Osteocyte (in vitro differentiated cells): ENCODE data around the gene UBXN10. TPM values are rescaled to one million over a fixed set of nuclear protein-coding genes. Genes with fewer than 3 reads are reported as not detected.

Experiments
- DNase-seq: peaks from one replicate; pipeline ENCODE4 v3.0.0; 2021; ENCODE audit warnings: mixed read lengths; ENCODE audit not compliant: unreplicated experiment; ENCODE audit errors: extremely low spot score
- H3K27ac Mint-ChIP-seq: one replicate; pipeline ENCODE4 v1.8.0; 2021; ENCODE audit warnings: mild to moderate bottlenecking, mixed read lengths; ENCODE audit not compliant: unreplicated experiment
- H3K27me3 Mint-ChIP-seq: one replicate; pipeline ENCODE4 v1.8.0; 2021; ENCODE audit warnings: mixed read lengths; ENCODE audit not compliant: unreplicated experiment
- H3K36me3 Mint-ChIP-seq: one replicate; pipeline ENCODE4 v1.8.0; 2021; ENCODE audit warnings: mixed read lengths; ENCODE audit not compliant: unreplicated experiment
- H3K4me1 Mint-ChIP-seq: one replicate; pipeline ENCODE4 v1.8.0; 2021; ENCODE audit warnings: mixed read lengths; ENCODE audit not compliant: unreplicated experiment
- H3K4me3 Mint-ChIP-seq: one replicate; pipeline ENCODE4 v1.8.0; 2021; ENCODE audit warnings: mild to moderate bottlenecking, moderate library complexity, mixed read lengths; ENCODE audit not compliant: unreplicated experiment
- H3K9me3 Mint-ChIP-seq: one replicate; pipeline ENCODE4 v1.8.0; 2021; ENCODE audit warnings: mixed read lengths; ENCODE audit not compliant: unreplicated experiment
- CTCF ChIP-seq: fragments of 200-600 bp; sonication (generic); IDR thresholded peaks from 2 replicates; pipeline ENCODE4 v1.5.0; 2021; ENCODE audit warnings: antibody characterized with exemption, mild to moderate bottlenecking, moderate library complexity
- total RNA-seq: library from RNA; stranded (reverse); gene quantifications from 2 replicates; pipeline ENCODE4 v1.2.1, GENCODE V29; 2021

UBXN10 gene
- total RNA-seq, 1 donor from 2014 or later: not detected

GRCh38 chr1:20149601-20150325 lies 36.1 kb upstream of the UBXN10 start:
- DNase-seq: no peak
- TF ChIP-seq CTCF: no peak
- no peak overlapping the region for H3K27ac Mint-ChIP-seq
- H3K4me3 Mint-ChIP-seq: no peak overlapping the region
- no peaks in the 10 kb centered on the region for H3K27me3 Mint-ChIP-seq
- no peaks in the 10 kb centered on the region for H3K36me3 Mint-ChIP-seq
- H3K4me1 Mint-ChIP-seq: peaks cover 1% of the 10 kb centered on the region
- H3K9me3 Mint-ChIP-seq: no peaks in the 10 kb centered on the region

- H3K27me3 Mint-ChIP-seq: no peaks in the 10 kb centered on the region
- H3K36me3 Mint-ChIP-seq: no peaks in the 10 kb centered on the region
- H3K9me3 Mint-ChIP-seq: no peaks in the 10 kb centered on the region
- no peak for TF ChIP-seq CTCF
- H3K27ac Mint-ChIP-seq: no peak overlapping the region
- H3K4me1 Mint-ChIP-seq: peaks cover 1% of the 10 kb centered on the region
- no peak for DNase-seq
- no peak overlapping the region for H3K4me3 Mint-ChIP-seq
These were observed 35.6 kb upstream of the UBXN10 start for GRCh38 chr1:20150326-20150705.

- H3K9me3 Mint-ChIP-seq: no peaks in the 10 kb centered on the region
- TF ChIP-seq CTCF: no peak
These were observed 34.9 kb upstream of the UBXN10 start for GRCh38 chr1:20150969-20151368.

GRCh38 chr1:20151906-20152598 lies 33.8 kb upstream of the UBXN10 start:
- H3K4me3 Mint-ChIP-seq: peak overlapping the region; percentile 30
- H3K4me1 Mint-ChIP-seq: peaks cover 1% of the 10 kb centered on the region
- H3K27ac Mint-ChIP-seq: no peak overlapping the region
- no peaks in the 10 kb centered on the region for H3K36me3 Mint-ChIP-seq
- peak; percentile 91 for DNase-seq
- no peaks in the 10 kb centered on the region for H3K9me3 Mint-ChIP-seq
- no peaks in the 10 kb centered on the region for H3K27me3 Mint-ChIP-seq
- peak; percentile 96 for TF ChIP-seq CTCF

More at GRCh38 chr1:20150969-20151368, 34.9 kb upstream of the UBXN10 start:
- no peaks in the 10 kb centered on the region for H3K36me3 Mint-ChIP-seq
- H3K4me3 Mint-ChIP-seq: no peak overlapping the region
- H3K27ac Mint-ChIP-seq: no peak overlapping the region
- no peak for DNase-seq
- H3K27me3 Mint-ChIP-seq: no peaks in the 10 kb centered on the region
- H3K4me1 Mint-ChIP-seq: peaks cover 1% of the 10 kb centered on the region

- peak; percentile 35 for TF ChIP-seq CTCF
- H3K4me1 Mint-ChIP-seq: peaks cover 1% of the 10 kb centered on the region
- H3K27ac Mint-ChIP-seq: no peak overlapping the region
- no peak overlapping the region for H3K4me3 Mint-ChIP-seq
- H3K9me3 Mint-ChIP-seq: no peaks in the 10 kb centered on the region
- H3K27me3 Mint-ChIP-seq: no peaks in the 10 kb centered on the region
- no peaks in the 10 kb centered on the region for H3K36me3 Mint-ChIP-seq
- no peak for DNase-seq
These were observed 33.3 kb upstream of the UBXN10 start for GRCh38 chr1:20152599-20152930.
